ENCODE measurements around the gene KCNA10.

DNA sequence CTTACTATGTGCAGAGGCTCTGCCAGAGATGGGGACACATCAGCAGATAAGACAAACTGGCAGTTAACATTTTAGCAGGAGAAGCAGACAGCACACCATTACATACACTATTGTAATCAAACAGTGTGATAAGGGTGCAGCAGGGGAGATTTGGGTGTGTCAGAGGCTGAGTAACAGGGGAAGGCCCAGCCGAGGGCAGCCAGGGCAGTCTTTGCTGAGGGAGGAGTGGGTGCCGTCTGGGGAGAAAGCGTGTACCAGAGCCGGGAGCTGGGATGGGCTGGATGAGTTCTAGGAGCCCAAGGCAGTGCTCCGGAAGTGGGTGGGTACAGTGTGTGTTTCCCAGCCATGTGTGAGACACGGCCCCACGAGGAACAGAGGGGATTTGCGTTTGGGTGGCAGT lies 31.2 kb downstream of the KCNA10 start:
- no peak for TF ChIP-seq EZH2phosphoT487 (IDR thresholded peaks at IDR 0.05; ENCODE audit: low read length)
- TF ChIP-seq, protein P1, sequence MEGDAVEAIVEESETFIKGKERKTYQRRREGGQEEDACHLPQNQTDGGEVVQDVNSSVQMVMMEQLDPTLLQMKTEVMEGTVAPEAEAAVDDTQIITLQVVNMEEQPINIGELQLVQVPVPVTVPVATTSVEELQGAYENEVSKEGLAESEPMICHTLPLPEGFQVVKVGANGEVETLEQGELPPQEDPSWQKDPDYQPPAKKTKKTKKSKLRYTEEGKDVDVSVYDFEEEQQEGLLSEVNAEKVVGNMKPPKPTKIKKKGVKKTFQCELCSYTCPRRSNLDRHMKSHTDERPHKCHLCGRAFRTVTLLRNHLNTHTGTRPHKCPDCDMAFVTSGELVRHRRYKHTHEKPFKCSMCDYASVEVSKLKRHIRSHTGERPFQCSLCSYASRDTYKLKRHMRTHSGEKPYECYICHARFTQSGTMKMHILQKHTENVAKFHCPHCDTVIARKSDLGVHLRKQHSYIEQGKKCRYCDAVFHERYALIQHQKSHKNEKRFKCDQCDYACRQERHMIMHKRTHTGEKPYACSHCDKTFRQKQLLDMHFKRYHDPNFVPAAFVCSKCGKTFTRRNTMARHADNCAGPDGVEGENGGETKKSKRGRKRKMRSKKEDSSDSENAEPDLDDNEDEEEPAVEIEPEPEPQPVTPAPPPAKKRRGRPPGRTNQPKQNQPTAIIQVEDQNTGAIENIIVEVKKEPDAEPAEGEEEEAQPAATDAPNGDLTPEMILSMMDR (IDR thresholded peaks at IDR 0.05; ENCODE audit: low read length): no peak
- no peak for TF ChIP-seq EZH2 (optimal IDR thresholded peaks at IDR 0.05; ENCODE audit: low read depth, low read length)

Measured in MM.1S (cell line).